ENCODE results near the gene SLC39A11.

Gene SLC39A11

GRCh38 chr17:72618001-72618509 is 474.4 kb downstream of the SLC39A11 start:
- DNase-seq (ENCODE audit: low read depth) = no peak

- no peak for DNase-seq (ENCODE audit: low read depth)
Observed at GRCh38 chr17:72617557-72617956, 474.9 kb downstream of the SLC39A11 start.

GRCh38 chr17:72616447-72616846 is 476.0 kb downstream of the SLC39A11 start:
- DNase-seq (ENCODE audit: low read depth) = no peak

GRCh38 chr17:72615627-72615991 is 476.9 kb downstream of the SLC39A11 start:
- no peak for DNase-seq (ENCODE audit: low read depth)

GRCh38 chr17:72614871-72615626 is 477.4 kb downstream of the SLC39A11 start:
- no peak for DNase-seq (ENCODE audit: low read depth)

GRCh38 chr17:72614476-72614870 is 478.0 kb downstream of the SLC39A11 start:
- no peak for DNase-seq (ENCODE audit: low read depth)

- DNase-seq (ENCODE audit: low read depth) = no peak
Observed at GRCh38 chr17:72613806-72614292, 478.6 kb downstream of the SLC39A11 start.

- no peak for DNase-seq (ENCODE audit: low read depth)
Observed at GRCh38 chr17:72613396-72613795, 479.1 kb downstream of the SLC39A11 start.

GRCh38 chr17:72611172-72611571 is 481.3 kb downstream of the SLC39A11 start:
- no peak for DNase-seq (ENCODE audit: low read depth)

GRCh38 chr17:72609501-72609900 is 483.0 kb downstream of the SLC39A11 start:
- DNase-seq (ENCODE audit: low read depth) = no peak

- DNase-seq (ENCODE audit: low read depth) = no peak
Observed at GRCh38 chr17:72608436-72608835, 484.1 kb downstream of the SLC39A11 start.

GRCh38 chr17:72606656-72607055 is 485.8 kb downstream of the SLC39A11 start:
- no peak for DNase-seq (ENCODE audit: low read depth)

- no peak for DNase-seq (ENCODE audit: low read depth)
Observed at GRCh38 chr17:72605543-72605942, 486.9 kb downstream of the SLC39A11 start.

GRCh38 chr17:72604518-72604917 is 488.0 kb downstream of the SLC39A11 start:
- no peak for DNase-seq (ENCODE audit: low read depth)

- DNase-seq (ENCODE audit: low read depth) = no peak
Observed at GRCh38 chr17:72603420-72604242, 488.9 kb downstream of the SLC39A11 start.

GRCh38 chr17:72602517-72603419 is 489.7 kb downstream of the SLC39A11 start:
- DNase-seq (ENCODE audit: low read depth) = no peak

GRCh38 chr17:72600934-72601333 is 491.6 kb downstream of the SLC39A11 start:
- no peak for DNase-seq (ENCODE audit: low read depth)

GRCh38 chr17:72599891-72600290 is 492.6 kb downstream of the SLC39A11 start:
- DNase-seq (ENCODE audit: low read depth) = no peak

- DNase-seq (ENCODE audit: low read depth) = no peak
Observed at GRCh38 chr17:72598695-72599094, 493.8 kb downstream of the SLC39A11 start.

GRCh38 chr17:72597354-72598087 is 495.0 kb downstream of the SLC39A11 start:
- no peak for DNase-seq (ENCODE audit: low read depth)

Measured in T follicular helper cell (primary cell).